ENCODE data around the gene PLPP3.

PLPP3 gene

DNA sequence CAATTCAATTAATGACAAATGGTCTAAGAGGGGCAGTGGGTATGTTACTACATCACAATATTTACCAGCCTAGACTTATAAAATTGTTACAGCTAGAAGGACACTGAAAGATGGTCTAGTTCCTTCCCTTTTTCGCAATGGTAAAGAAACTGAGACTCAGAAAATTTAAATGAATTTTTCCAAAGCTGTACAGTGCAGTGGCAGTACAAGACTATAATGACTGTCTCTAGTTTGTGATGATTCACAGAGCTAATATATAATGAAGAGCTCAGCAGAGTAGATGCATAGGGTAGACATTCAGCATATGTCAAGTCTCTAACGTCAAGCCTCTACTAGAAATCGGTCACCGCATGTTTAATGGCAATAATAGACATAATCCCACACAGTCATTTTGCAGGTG, 4.6 kb downstream of the PLPP3 start:
- in situ Hi-C loops (cut with HindIII; ENCODE audit: low sequenced_read_pairs): no loop called here

DNA sequence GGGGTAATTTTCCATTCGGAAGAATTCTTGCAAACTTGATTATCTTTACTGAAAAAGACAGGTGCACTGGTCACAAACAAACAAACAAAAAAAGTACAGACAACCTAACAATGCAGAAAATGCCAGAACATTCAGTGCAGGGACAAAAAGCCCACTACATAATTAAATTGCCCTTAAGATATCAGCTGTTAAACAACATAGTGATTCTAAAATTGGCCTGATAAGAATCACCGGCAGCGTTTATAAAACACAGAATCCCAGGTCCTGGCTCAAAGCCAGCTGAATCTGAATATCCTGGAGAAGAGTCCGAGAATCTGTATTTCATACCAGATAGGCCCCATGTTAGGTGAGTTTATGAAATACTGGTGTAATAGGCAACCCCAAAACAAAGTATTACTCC, 6.1 kb downstream of the PLPP3 start:
- in situ Hi-C loops (cut with HindIII; ENCODE audit: low sequenced_read_pairs): no loop called here
- H3K4me3 ChIP-seq (ENCODE audit: low read depth, low read length): no peak overlapping the region
- TF ChIP-seq, protein P1, sequence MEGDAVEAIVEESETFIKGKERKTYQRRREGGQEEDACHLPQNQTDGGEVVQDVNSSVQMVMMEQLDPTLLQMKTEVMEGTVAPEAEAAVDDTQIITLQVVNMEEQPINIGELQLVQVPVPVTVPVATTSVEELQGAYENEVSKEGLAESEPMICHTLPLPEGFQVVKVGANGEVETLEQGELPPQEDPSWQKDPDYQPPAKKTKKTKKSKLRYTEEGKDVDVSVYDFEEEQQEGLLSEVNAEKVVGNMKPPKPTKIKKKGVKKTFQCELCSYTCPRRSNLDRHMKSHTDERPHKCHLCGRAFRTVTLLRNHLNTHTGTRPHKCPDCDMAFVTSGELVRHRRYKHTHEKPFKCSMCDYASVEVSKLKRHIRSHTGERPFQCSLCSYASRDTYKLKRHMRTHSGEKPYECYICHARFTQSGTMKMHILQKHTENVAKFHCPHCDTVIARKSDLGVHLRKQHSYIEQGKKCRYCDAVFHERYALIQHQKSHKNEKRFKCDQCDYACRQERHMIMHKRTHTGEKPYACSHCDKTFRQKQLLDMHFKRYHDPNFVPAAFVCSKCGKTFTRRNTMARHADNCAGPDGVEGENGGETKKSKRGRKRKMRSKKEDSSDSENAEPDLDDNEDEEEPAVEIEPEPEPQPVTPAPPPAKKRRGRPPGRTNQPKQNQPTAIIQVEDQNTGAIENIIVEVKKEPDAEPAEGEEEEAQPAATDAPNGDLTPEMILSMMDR (IDR thresholded peaks at IDR 0.05; ENCODE audit: low read depth, low read length): no peak
- no peak for DNase-seq (ENCODE audit: low read depth, low spot score)

More for the DNA sequence above, 4.6 kb downstream of the PLPP3 start:
- TF ChIP-seq, protein P1 (IDR thresholded peaks at IDR 0.05; ENCODE audit: low read depth, low read length): no peak
- no peak overlapping the region for H3K4me3 ChIP-seq (ENCODE audit: low read depth, low read length)
- DNase-seq (ENCODE audit: low read depth, low spot score): no peak

DNA sequence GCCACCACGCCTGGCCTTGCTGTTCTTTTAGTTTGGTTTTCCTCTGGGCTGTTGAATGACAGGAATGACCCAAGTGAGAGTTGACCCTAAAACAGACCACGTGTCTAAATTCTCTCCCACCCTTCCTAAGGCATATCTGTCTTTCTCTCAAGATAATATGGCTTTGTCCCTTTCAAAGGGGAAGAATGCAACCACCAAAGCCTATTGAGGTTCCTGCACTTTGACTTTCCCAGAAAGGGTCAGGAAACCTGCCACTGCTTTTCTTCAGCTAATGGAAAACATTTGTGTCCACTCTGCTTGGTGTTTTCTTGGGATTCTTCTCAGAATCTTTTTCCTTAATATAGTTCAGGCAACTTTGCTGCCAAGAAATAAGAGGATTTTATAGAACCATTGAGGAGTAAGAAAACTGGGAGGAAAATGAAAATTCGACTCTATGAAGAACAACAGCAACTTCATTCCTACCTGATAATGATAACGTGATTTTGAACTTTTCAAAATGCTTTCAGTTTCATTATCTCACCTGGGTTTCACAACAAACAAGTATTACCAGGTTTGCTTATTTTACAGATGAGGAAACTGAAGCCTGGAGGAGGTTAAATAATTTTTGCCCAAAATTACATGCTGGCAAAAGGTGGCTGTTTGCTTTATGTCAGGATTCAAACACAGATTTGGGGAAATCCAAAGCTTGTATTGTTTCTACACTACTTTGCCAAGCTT, 6.9 kb downstream of the PLPP3 start:
- no peak for DNase-seq (ENCODE audit: low read depth, low spot score)
- in situ Hi-C loops (cut with HindIII; ENCODE audit: low sequenced_read_pairs): no loop called here
- TF ChIP-seq, protein P1 (IDR thresholded peaks at IDR 0.05; ENCODE audit: low read depth, low read length): no peak
- no peak overlapping the region for H3K4me3 ChIP-seq (ENCODE audit: low read depth, low read length)

DNA sequence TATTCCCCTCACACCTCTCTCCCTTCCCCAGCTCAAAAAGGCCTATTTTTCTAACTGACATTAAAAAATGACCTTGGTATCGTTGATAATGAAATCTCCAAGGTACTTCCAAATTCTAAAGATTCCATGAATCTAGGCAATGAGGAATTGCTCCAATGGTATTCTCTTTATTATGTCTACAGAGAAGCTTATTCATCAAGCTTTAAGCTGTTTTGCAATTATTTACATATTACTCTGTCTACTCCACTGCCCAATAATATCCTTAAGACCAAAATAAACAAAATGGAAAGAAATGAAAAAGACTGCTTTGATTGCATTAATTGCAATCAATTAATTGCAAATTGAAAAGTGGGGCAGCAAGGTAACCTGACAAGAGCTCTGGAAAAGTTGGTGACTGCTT, 7.9 kb downstream of the PLPP3 start:
- DNase-seq (ENCODE audit: low read depth, low spot score): no peak
- no peak overlapping the region for H3K4me3 ChIP-seq (ENCODE audit: low read depth, low read length)
- in situ Hi-C loops (cut with HindIII; ENCODE audit: low sequenced_read_pairs): no loop called here
- TF ChIP-seq, protein P1 (IDR thresholded peaks at IDR 0.05; ENCODE audit: low read depth, low read length): no peak

DNA sequence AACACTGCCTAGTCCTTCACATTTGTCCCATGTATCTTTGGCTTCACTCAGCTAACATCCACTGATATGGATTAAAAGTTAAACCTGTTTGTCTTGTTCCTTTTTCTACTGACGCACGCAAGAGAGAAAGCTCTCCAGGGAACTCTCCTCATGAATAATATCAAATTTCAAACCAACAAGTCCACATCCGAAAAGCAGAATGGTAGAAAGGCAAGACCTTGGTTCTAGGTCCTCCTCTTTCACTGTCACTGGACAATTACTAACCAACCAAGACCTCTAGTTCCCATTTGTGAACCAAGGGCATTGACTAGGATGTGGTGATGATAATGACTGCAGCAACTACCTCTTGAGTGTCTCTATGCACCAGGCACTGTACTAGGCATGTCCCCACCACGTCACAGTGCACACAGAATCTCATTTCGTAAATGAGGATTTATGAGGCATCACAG, 8.4 kb downstream of the PLPP3 start:
- no peak for DNase-seq (ENCODE audit: low read depth, low spot score)
- TF ChIP-seq, protein P1 (IDR thresholded peaks at IDR 0.05; ENCODE audit: low read depth, low read length): no peak
- in situ Hi-C loops (cut with HindIII; ENCODE audit: low sequenced_read_pairs): no loop called here
- no peak overlapping the region for H3K4me3 ChIP-seq (ENCODE audit: low read depth, low read length)

DNA sequence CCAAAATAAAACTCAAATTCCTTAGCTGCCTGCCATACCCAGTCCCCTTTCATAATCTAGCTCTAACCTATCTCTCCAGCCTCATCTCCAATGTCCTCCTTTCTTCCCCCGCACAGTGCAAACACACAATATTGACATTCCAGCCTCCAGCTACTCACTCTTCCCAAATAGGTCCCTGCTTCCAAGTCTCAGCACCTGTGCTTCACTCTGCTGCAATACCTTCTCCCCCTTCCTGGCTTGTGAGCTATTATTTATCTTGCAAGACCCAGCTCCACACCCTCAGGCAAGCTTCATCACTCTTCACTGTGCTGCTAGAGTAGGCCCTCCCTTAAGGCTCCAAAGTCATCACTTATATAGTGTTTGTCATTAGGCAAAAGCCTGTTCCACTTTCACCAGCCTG, 9.7 kb downstream of the PLPP3 start:
- in situ Hi-C loops (cut with HindIII; ENCODE audit: low sequenced_read_pairs): no loop called here
- TF ChIP-seq, protein P1 (IDR thresholded peaks at IDR 0.05; ENCODE audit: low read depth, low read length): no peak
- H3K4me3 ChIP-seq (ENCODE audit: low read depth, low read length): no peak overlapping the region
- no peak for DNase-seq (ENCODE audit: low read depth, low spot score)
